ENCODE measurements around the gene SRRD.

DNA sequence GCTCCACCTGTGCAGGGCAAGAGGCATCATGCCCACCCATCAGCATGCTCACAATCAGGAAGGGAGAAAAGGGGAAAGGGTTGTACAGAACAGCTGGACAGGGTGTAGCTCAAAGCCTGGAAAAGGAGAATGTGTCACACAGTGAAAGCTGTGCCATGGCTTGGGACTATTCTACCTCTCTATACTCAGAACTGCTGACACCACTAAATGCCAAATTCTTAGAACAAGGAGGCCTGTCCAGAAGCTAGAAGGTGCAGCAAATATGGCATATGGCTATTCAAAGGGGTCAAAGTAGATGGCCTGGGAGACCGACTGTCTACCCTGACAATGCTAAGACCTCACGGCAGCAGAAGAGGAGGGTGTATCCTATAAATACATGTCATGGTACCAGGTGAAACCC, 12.9 kb upstream of the SRRD start:
- TF ChIP-seq ZNF274 (IDR thresholded peaks at IDR 0.05; ENCODE audit: low read depth, low read length) (no peak), SUZ12 (IDR thresholded peaks at IDR 0.05; ENCODE audit: extremely low read depth, insufficient read depth, insufficient read length) (no peak)

All from NT2/D1 (cell line).